OCI-LY7 (cell line): Measurements from ENCODE around the gene HEG1.

Experiments
- EZH2phosphoT487 ChIP-seq: fragments of 200-600 bp; sonication (generic); IDR thresholded peaks from 2 replicates; pipeline ENCODE4 v1.6.1; 2018; ENCODE audit warnings: low read depth, borderline replicate concordance, mild to moderate bottlenecking, mixed run types, antibody characterized with exemption, low read length, moderate library complexity, mixed read lengths
- TF ChIP-seq, protein P1 (sequence below): fragments of 200-600 bp; sonication (generic); conservative IDR thresholded peaks from 2 replicates; pipeline ENCODE4 v1.5.1; 2014; ENCODE audit warnings: mild to moderate bottlenecking, antibody characterized with exemption, low read length, moderate library complexity, mixed read lengths

DNA sequence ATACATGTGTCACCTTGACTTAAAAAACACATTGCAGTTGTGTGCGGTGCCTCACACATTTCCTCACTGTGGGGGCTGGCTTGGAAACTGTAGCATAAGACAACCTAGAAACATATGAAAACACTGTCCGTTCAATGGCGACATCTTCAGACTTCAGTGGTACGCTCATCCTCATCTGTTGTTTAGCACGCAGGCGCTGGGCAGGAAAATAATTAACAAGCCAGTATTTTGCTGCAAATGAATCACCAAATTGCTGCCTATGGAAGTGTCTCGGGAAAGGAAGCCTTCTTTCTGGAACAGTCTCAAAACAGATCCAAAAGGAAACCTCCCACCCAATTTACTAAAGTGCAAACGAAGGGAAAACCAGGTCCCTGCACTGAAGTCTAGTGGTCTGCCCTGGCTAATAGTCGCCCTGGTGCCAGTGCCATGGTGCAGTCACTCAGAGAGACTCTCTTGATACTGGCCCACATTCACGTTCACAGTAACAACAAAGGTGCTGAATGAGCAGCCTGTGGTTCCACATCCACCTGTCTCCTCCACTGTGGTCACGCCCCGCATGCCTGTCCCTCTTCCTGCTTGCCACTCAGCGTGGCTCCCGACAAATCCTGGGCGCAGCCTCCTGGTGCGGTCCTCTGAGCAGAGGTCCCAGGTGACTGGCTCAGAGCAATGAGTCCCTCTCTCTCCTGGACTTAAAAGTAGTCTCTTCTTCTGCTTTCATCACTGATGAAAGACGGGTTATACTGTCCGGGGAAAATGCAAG lies 85.7 kb downstream of the HEG1 start:
- no peak for TF ChIP-seq EZH2phosphoT487
- TF ChIP-seq, protein P1, sequence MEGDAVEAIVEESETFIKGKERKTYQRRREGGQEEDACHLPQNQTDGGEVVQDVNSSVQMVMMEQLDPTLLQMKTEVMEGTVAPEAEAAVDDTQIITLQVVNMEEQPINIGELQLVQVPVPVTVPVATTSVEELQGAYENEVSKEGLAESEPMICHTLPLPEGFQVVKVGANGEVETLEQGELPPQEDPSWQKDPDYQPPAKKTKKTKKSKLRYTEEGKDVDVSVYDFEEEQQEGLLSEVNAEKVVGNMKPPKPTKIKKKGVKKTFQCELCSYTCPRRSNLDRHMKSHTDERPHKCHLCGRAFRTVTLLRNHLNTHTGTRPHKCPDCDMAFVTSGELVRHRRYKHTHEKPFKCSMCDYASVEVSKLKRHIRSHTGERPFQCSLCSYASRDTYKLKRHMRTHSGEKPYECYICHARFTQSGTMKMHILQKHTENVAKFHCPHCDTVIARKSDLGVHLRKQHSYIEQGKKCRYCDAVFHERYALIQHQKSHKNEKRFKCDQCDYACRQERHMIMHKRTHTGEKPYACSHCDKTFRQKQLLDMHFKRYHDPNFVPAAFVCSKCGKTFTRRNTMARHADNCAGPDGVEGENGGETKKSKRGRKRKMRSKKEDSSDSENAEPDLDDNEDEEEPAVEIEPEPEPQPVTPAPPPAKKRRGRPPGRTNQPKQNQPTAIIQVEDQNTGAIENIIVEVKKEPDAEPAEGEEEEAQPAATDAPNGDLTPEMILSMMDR: no peak
